HCEC 1CT (cell line): ENCODE data around the gene CCDC197.

Source experiments
- DNase-seq: peaks from one replicate; pipeline ENCODE4 v3.0.0-alpha.2; 2017

The CCDC197 gene

GRCh38 chr14:94027566-94028449 is 30.7 kb downstream of the CCDC197 start:
- DNase-seq, result no peak

DNA sequence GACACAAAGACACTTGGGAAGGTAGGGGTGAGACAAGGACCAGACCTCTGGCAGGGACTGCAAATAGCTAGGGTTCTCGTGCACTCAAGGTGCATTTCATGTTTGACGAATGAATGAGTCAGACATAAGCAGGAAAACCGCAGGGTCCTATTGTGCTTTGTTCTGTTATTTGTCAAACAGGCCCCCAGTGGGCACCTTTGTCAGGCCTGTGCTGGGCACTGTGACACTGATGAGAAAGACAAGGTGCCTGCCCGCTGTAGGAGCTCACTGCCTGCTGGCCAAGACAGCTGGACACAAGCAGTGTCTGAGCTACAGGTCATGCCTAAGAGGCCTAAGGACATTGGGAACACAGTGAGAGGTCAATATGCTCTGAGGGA is 31.3 kb downstream of the CCDC197 start:
- peak; percentile 14 for DNase-seq

DNA sequence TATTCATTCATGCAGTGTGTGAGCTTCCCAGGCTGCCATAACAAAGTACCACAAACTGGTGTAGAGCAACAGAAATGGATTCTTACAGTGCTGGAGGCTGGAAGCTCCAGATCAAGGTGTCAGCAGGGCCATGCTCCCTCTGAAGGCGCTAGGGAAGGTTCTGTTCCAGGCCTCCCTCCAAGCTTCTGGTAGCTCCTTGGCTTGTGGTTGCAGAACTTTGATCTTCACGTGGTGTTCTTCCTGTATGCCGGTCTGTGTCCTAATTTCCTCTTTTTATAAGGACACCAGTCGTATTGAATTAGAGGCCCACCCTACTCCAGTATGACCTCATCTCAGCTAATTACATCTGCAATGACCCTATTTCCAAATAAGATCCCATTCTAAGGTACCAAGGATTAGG is 32.2 kb downstream of the CCDC197 start:
- no peak for DNase-seq

DNA sequence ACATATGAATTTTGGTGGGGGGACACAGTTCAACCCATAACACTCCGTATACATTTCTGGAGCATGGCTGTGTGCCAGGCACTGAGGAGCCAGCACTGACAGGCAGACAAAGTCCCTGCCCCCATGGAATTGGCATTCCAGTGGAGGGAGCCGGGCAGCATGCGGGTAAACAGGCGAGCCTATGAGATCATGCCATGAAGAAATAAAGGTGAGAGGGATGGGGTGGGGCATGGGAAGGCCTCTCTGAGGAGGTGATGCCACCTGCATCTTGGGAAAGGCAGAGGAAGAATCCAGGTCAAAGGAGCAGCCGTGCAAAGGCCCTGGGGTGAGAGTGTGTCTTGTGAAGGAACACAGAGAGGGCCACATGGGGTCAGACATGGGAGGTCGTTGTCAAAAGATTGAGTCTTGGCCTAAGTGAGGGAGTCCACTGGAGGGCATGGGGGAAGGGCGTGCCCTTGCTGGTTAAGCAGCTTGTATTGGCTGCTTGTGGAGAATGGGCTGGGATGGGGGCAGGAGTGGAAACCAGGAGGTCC is 32.6 kb downstream of the CCDC197 start:
- no peak for DNase-seq

GRCh38 chr14:94030571-94030970 is 33.5 kb downstream of the CCDC197 start:
- DNase-seq, result no peak

GRCh38 chr14:94031161-94031882 is 34.2 kb downstream of the CCDC197 start:
- no peak for DNase-seq

DNA sequence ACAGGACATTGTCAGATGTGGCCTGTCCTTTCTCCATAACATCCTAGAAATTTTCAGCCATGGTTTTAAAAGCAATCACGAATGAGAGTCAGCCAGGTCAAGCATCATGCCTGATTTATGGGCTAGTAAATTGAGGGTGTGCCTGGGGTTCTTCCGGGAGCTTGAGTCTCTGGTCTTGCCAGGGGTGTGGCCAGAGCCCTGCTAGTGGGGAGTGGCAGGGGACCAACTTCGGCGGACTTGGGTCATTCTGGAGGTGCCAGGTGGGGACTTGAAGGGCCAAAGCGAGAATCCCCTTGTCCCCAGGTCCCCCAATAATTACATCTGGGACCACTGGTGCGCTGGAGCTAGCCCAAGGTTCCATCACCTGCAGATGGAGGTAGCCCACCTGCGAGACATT is 34.8 kb downstream of the CCDC197 start:
- no peak for DNase-seq

GRCh38 chr14:94034886-94035285 is 37.8 kb downstream of the CCDC197 start:
- no peak for DNase-seq

DNA sequence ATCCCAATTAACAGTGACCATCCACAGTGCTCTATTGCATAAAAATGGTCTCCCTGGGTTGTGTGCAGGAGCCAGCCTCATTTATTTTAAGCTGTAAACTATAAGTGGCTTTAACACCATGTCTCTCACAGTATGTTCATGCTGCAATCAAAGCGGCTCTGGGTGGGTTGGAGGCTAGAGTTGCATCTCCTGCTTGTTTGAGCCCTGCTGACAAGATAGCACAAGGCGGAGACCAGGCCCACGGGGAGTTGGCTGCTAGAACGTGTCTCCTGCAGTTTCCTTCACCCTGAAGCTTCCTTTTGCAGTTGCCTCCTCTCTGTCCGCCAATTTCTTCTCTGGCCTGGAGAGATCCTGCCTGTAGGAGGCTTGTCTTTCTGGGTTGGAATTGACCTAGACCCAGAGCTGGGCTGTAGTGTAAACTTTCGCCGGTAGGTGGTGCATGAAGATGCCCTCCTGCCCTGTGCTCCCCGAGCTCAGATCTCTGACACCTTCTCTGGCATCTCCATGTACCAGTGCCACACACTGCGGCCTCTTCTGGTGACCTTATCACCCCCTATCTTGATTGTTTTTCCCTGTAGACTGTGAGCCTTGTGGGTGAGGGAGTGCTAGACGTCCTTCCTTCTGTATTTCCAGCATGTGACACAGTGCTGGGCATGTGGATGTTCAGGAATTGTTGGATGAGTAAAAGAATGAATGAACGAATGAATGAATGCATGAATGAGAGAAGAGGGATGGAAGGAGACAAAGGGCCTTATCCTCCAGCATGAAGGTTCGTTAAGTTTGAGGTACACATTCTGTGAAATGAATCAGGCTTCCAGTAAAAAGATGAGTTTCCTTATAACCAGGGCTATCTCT is 39.4 kb downstream of the CCDC197 start:
- peak; percentile 60 for DNase-seq

DNA sequence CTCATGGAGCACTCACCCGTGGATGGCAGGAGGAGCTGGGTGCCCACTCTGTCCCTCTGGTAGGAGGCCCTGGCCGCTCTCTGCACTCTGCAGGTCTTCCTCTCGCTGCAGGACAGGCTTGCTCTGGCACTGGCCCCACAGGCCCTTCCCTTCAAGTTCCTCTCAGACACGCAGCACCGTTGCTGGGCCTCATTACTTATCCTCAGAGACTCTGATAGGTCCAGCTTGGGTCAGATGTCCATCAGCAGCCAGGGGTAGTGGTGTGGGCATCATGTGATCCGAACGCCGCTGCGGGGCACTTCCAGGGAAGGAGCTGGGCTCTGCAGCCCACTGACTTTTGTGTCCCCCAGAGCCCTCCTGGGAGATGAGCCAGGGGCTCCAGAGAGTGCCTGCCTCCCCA is 40.9 kb downstream of the CCDC197 start:
- DNase-seq, result no peak

GRCh38 chr14:94038510-94038909 is 41.4 kb downstream of the CCDC197 start:
- DNase-seq, result no peak

GRCh38 chr14:94038921-94039629 is 42.0 kb downstream of the CCDC197 start:
- DNase-seq, result no peak

DNA sequence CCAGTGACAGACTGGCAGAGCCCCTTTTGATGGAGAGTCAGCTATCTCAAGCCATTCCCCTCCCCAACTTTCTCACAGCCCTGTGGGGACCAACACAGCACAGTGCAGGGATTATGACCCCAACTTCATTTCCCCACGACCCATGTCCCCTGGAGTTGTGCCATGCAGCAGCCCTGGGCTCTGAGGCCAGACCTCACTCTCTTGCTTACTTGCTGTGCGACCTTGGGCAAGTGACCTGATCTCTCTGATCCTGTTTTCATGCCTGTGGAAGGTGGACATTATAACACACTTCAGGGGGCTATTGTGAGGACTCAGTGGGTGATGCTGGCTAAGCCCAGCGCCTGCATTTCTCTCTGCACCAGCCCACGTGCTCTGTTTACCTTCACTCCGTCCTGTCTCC is 43.1 kb downstream of the CCDC197 start:
- no peak for DNase-seq

DNA sequence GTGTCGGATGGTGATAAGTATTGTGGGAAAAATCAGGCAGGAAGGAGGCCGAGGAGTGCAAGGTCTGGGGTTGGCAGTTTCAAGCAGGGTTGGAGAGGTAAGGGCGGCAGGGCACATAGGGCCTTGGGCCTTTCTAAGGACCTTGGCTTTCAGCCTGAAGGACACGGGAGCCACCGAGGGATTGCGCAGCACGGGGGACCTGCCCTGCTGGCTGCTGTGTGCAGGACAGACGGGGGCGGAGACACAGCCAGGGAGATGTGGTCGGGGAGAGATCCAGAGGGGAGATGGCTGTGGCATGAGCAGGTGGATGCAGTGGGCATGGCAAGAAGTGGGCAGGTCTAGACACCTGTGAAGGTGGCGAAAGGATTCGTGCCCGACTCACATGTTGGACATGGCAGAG is 43.7 kb downstream of the CCDC197 start:
- no peak for DNase-seq

GRCh38 chr14:94041551-94042346 is 44.6 kb downstream of the CCDC197 start:
- DNase-seq, result peak; percentile 88

GRCh38 chr14:94042433-94043091 is 45.5 kb downstream of the CCDC197 start:
- no peak for DNase-seq

- DNase-seq, result no peak
Observed at GRCh38 chr14:94043111-94043755, 46.1 kb downstream of the CCDC197 start.

DNA sequence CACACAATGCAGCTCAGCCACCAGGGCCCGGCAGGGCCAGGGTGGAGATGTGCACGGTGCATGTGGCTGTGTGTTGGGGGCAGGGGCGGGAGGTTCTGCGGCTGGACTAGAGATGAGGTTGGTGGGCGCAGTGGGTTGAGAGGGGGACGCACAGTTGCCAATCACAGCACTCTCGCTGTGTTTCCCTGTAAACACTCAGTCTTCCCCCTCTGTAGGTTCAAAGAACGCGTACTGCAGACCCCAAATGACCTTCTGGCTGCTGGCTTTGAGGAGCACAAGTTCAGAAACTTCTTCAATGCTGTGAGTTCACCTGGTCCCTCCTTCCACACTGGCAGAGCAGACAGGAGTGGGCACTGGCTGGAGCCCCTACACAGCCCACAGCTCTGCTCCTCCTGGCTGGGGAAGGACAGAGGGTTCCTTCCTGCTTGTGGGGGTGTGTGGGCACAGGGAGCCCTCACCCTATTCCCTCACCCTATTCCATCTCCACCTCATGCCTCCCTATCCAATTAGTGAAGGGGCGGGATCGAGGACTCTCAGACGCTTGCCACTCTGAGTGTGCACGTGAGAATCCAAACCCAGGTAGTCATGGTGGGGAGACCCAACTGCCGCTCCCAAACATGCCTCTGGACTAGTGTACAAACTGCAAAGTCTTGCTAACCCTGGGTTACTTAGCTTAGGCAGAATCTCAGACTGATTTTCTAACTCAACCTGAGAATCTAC is 46.8 kb downstream of the CCDC197 start:
- DNase-seq, result no peak

- no peak for DNase-seq
Observed at GRCh38 chr14:94044476-94045091, 47.5 kb downstream of the CCDC197 start.
